MM.1S (cell line): Measurements from ENCODE around the gene PADI1.

Source experiments
- EZH2 ChIP-seq: fragments of 300-600 bp; sonication (generic); optimal IDR thresholded peaks from 2 replicates; pipeline ENCODE3; 2017; ENCODE audit warnings: low read depth, mild to moderate bottlenecking, antibody characterized with exemption, low read length, mixed read lengths
- EZH2phosphoT487 ChIP-seq: fragments of 300-600 bp; sonication (generic); IDR thresholded peaks from 2 replicates; pipeline ENCODE4 v1.6.1; 2018; ENCODE audit warnings: antibody characterized with exemption, low read length
- TF ChIP-seq, protein P1 (sequence below): fragments of 300-600 bp; sonication (generic); IDR thresholded peaks from 2 replicates; pipeline ENCODE4 v1.5.1; 2016; ENCODE audit warnings: antibody characterized with exemption, low read length, mixed read lengths

DNA sequence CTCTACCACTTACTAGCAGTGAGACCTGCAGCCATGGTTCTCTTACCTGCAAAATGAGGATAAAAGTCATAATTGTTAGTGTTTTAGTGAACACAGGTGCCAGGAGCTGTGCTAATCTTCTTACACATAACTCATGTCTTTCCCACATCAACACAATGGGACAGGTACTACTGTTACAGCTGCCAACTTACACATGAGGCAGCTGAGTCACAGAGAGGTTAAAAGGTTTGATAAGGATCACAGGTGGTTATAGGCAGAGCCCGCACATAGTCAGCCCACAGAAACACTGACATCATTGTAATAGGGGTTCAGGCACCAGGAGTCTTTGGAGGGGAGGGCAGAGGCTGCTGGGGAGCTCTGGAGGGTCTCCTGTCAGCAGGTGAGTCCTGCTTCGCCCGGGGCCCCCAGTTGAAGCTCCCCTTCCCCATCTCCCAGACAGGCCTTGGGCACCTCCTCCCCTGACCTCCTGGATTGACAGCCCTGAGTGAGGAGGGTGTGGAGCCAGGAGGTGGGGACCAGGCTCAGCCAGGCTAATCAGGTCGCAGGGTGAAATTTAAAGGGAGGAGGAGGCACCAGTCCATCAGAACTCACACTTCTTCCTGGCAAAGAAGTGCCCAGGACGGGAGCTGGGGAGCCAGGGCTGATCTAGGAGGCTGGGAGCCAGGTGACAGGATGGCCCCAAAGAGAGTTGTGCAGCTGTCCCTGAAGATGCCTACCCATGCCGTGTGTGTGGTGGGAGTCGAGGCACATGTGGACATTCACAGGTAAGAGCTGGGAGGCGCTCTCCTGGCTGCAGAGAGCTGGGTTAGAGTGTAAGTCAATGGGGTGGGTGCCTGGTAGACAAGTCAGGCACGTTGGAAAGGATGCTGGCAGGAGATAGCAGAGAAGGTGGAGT lies at the start of gene PADI1:
- TF ChIP-seq, protein P1, sequence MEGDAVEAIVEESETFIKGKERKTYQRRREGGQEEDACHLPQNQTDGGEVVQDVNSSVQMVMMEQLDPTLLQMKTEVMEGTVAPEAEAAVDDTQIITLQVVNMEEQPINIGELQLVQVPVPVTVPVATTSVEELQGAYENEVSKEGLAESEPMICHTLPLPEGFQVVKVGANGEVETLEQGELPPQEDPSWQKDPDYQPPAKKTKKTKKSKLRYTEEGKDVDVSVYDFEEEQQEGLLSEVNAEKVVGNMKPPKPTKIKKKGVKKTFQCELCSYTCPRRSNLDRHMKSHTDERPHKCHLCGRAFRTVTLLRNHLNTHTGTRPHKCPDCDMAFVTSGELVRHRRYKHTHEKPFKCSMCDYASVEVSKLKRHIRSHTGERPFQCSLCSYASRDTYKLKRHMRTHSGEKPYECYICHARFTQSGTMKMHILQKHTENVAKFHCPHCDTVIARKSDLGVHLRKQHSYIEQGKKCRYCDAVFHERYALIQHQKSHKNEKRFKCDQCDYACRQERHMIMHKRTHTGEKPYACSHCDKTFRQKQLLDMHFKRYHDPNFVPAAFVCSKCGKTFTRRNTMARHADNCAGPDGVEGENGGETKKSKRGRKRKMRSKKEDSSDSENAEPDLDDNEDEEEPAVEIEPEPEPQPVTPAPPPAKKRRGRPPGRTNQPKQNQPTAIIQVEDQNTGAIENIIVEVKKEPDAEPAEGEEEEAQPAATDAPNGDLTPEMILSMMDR: no peak
- TF ChIP-seq EZH2phosphoT487: no peak
- TF ChIP-seq EZH2: no peak
